ENCODE data around the gene FCHSD1. TPM values are rescaled to one million over a fixed set of nuclear protein-coding genes. Genes with fewer than 3 reads are reported as not detected.

FCHSD1 gene
- polyA plus RNA-seq, 1 of the 3 experiments (the other 2 are of a cell fraction): 49.2 TPM

- no peak for TF ChIP-seq MEF2A (IDR thresholded peaks at IDR 0.05; ENCODE audit: borderline replicate concordance, low read depth)
- peak; percentile 95 for TF ChIP-seq SMC3 (IDR thresholded peaks at IDR 0.05; ENCODE audit: low read depth, low read length)
- TF ChIP-seq RFX5 (IDR thresholded peaks at IDR 0.05; ENCODE audit: low read length): no peak; the same call in 1 of the 2 replicates
- TF ChIP-seq, protein P1, sequence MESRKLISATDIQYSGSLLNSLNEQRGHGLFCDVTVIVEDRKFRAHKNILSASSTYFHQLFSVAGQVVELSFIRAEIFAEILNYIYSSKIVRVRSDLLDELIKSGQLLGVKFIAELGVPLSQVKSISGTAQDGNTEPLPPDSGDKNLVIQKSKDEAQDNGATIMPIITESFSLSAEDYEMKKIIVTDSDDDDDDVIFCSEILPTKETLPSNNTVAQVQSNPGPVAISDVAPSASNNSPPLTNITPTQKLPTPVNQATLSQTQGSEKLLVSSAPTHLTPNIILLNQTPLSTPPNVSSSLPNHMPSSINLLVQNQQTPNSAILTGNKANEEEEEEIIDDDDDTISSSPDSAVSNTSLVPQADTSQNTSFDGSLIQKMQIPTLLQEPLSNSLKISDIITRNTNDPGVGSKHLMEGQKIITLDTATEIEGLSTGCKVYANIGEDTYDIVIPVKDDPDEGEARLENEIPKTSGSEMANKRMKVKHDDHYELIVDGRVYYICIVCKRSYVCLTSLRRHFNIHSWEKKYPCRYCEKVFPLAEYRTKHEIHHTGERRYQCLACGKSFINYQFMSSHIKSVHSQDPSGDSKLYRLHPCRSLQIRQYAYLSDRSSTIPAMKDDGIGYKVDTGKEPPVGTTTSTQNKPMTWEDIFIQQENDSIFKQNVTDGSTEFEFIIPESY (IDR thresholded peaks at IDR 0.05; ENCODE audit: borderline replicate concordance, low read depth): no peak
- TF ChIP-seq ELF1 (IDR thresholded peaks at IDR 0.05): peak; percentile 99
- TF ChIP-seq, protein P2, sequence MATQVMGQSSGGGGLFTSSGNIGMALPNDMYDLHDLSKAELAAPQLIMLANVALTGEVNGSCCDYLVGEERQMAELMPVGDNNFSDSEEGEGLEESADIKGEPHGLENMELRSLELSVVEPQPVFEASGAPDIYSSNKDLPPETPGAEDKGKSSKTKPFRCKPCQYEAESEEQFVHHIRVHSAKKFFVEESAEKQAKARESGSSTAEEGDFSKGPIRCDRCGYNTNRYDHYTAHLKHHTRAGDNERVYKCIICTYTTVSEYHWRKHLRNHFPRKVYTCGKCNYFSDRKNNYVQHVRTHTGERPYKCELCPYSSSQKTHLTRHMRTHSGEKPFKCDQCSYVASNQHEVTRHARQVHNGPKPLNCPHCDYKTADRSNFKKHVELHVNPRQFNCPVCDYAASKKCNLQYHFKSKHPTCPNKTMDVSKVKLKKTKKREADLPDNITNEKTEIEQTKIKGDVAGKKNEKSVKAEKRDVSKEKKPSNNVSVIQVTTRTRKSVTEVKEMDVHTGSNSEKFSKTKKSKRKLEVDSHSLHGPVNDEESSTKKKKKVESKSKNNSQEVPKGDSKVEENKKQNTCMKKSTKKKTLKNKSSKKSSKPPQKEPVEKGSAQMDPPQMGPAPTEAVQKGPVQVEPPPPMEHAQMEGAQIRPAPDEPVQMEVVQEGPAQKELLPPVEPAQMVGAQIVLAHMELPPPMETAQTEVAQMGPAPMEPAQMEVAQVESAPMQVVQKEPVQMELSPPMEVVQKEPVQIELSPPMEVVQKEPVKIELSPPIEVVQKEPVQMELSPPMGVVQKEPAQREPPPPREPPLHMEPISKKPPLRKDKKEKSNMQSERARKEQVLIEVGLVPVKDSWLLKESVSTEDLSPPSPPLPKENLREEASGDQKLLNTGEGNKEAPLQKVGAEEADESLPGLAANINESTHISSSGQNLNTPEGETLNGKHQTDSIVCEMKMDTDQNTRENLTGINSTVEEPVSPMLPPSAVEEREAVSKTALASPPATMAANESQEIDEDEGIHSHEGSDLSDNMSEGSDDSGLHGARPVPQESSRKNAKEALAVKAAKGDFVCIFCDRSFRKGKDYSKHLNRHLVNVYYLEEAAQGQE (IDR thresholded peaks at IDR 0.05; ENCODE audit: low read depth, low read length): no peak
These were observed 32.2 kb downstream of the FCHSD1 start, which contains the start of gene DIAPH1 (continued) for GRCh38 chr5:141618804-141619554.

GRCh38 chr5:141618030-141618803, 33.0 kb downstream of the FCHSD1 start:
- Histone ChIP-seq H4K20me1 (ENCODE audit: insufficient read depth) (no peaks in the 10 kb centered on the region; the same call in 1 of the 2 replicates), H3K9me2 (no peaks in the 10 kb centered on the region), H3K4me2 (peak overlapping the region; percentile 94), H3K4me1 (ENCODE audit: control insufficient read depth in 1 of 2, insufficient read depth in 2 of 2, low read depth in 1 of 2, low read length in 1 of 2) (peaks cover 8 to 9% of the 10 kb centered on the region in 2 experiments; a peak in 2 of 4 replicates), H3K9me3 (no peaks in the 10 kb centered on the region), H3K27ac (ENCODE audit: low read depth in 2 of 2, low read length in 1 of 2) (peak overlapping the region; percentile 67 to 72), H3K27me3 (ENCODE audit: insufficient read depth) (no peaks in the 10 kb centered on the region), H3K79me2 (ENCODE audit: insufficient read depth) (peaks cover 53% of the 10 kb centered on the region), H3K36me3 (replicated peaks in 1 of 2; ENCODE audit: control insufficient read depth in 1 of 2, insufficient read depth in 2 of 2, low read length in 1 of 2) (peaks cover 29 to 31% of the 10 kb centered on the region in 2 experiments), H3K9ac (peak overlapping the region; percentile 92), H2AFZ (ENCODE audit: low read depth) (peak overlapping the region; percentile 92), H3F3A (replicated peaks; ENCODE audit: insufficient read depth) (peaks cover 29% of the 10 kb centered on the region), H3K4me3 (ENCODE audit: low read depth in 2 of 2, low read length in 1 of 2) (peak overlapping the region; percentile 72 to 82)
- peak; percentile 50 for DNase-seq
- ChIA-PET POLR2A (interaction anchor here (0.7 to 2.3 kb wide), 6 partner anchors 14 to 61 kb away, joined by 3 to 17 read pairs (median 6); partner anchors contain the start of genes FCHSD1, HDAC3 and RELL2), CTCF (interaction anchor here (0.6 to 14.8 kb wide), 30 partner anchors 9 to 927 kb away, joined by 3 to 280 read pairs (median 7); partner anchors contain the start of genes FCHSD1, HARS1, HARS2 and HDAC3)
- TF ChIP-seq GABPA (IDR thresholded peaks at IDR 0.05; ENCODE audit: low read depth) (peak; percentile 9; the same call in 1 of the 2 replicates), EZH2phosphoT487 (IDR thresholded peaks at IDR 0.05; ENCODE audit: borderline replicate concordance, low read depth) (no peak), RCOR1 (IDR thresholded peaks at IDR 0.05; ENCODE audit: low read length) (no peak), CTCF (IDR thresholded peaks at IDR 0.05) (no peak)
- TF ChIP-seq, protein P2 (IDR thresholded peaks at IDR 0.05; ENCODE audit: low read depth, low read length): no peak
- WGBS (ENCODE audit: low lambda C conversion rate): under 1% methylated on average over 33 of the region's 36 CpGs
